ENCODE measurements around the gene KLF3.

The KLF3 gene

GRCh38 chr4:38745881-38746280 lies 81.9 kb downstream of the KLF3 start:
- no peak for DNase-seq (ENCODE audit: low read depth)

GRCh38 chr4:38747629-38748028 lies 83.6 kb downstream of the KLF3 start:
- DNase-seq (ENCODE audit: low read depth): no peak

DNA sequence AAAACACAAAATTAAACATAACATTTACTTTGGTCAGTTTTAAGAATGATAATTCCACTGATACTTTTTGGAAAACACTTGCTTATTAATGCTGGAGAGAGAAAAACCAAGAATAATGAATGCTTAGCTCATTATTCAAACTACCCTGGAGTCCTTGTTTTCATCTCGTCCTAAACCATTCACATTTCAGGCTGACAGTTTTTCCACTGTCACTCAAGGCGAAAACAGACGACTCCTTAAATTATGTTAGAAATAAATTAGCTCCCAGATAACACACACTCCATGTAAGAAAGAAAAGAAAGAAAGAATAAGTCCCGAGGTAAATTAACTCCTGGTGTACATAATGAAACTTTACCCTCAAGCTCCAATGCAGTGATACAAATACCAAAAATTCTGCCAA lies 85.3 kb downstream of the KLF3 start:
- DNase-seq (ENCODE audit: low read depth): no peak

Measured in ELR (cell line).